ENCODE data around the gene ABCC4.

DNA sequence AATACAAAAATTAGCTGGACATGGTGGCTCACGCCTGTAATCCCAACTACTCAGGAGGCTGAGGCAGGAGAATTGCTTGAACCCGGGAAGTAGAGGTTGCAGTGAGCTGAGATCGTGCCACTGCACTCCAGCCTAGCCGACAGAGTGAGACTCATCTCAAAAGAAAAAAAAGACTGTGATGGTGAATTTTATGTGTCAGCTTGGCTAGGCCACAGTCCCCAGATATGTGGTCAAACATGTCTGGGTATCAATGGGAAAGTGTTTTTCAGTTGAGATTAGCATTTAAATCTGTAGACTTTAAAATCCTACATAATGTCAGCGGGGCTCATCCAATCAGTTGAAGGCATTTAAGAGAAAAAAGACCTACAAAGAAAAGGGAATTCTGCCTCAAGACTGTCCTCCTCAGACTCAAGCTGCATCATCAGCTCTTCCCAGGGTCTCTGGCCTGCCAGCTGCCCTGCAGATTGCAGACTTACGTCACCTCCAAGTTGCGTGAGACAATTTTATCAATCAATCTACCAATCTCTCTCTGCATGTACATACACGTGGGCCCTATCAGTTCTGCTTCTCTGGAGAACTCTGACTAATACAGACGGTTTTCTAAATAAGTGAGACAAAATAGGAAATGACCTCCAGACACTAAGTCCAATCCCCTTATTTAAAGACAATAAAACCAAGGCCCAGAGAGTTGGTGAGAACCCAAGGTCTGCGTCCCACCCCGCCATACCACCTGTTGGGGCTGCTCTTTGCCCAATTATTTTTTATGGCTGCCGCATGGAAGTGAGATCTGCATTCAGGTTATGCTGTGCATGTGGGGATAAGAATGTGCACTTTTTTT is 99.2 kb downstream of the ABCC4 start:
- TF ChIP-seq, protein P1, sequence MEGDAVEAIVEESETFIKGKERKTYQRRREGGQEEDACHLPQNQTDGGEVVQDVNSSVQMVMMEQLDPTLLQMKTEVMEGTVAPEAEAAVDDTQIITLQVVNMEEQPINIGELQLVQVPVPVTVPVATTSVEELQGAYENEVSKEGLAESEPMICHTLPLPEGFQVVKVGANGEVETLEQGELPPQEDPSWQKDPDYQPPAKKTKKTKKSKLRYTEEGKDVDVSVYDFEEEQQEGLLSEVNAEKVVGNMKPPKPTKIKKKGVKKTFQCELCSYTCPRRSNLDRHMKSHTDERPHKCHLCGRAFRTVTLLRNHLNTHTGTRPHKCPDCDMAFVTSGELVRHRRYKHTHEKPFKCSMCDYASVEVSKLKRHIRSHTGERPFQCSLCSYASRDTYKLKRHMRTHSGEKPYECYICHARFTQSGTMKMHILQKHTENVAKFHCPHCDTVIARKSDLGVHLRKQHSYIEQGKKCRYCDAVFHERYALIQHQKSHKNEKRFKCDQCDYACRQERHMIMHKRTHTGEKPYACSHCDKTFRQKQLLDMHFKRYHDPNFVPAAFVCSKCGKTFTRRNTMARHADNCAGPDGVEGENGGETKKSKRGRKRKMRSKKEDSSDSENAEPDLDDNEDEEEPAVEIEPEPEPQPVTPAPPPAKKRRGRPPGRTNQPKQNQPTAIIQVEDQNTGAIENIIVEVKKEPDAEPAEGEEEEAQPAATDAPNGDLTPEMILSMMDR (IDR thresholded peaks at IDR 0.05): no peak
- TF ChIP-seq EZH2 (IDR thresholded peaks at IDR 0.05; ENCODE audit: borderline replicate concordance, insufficient read depth, low read depth, low read length, poor library complexity, severe bottlenecking): no peak
